Left cardiac atrium (tissue), 4 donors: ENCODE results near the gene FAM53B. TPM values are rescaled to one million over a fixed set of nuclear protein-coding genes. Genes with fewer than 3 reads are reported as not detected.
"Not testable (repeated sequence)": the region's sequence is repeated elsewhere in the genome, so short reads cannot be mapped to it uniquely, and the experiment has no call there.

Experiments
- ATAC-seq, 2 donors: fragments of 200-7000 bp; cut with Tn5 transposase; one replicate each; pipeline ENCODE4 v1.9.1; 2020; ENCODE audit warnings: mild to moderate bottlenecking in 2 of 2, moderate library complexity in 2 of 2
- DNase-seq: peaks from one replicate; pipeline ENCODE4 v3.0.0-alpha.2; 2020
- intact Hi-C, 2 donors: fragments of 100-400 bp; cut with DNase I; formaldehyde crosslinking; loops; one replicate each; pipeline versions ENCODE4 v1.14.1 to v1.15.1; 2022 to 2023
- total RNA-seq, 2 donors: library from RNA; stranded (reverse); fragmentation: NEBNext Ultra II Directional; extraction: Animal tissue kit (Norgen Biotek cat#: 25700); gene quantifications; one replicate each; pipeline ENCODE4 v1.2.1, GENCODE V29; 2021
- donor health status: DM: no; HTN: yes; CAD: no.
- donor health status: DM: no; HTN: yes; CAD: no; lungs with severe emphysema.
- donor health status: DM: yes; HTN: yes; CAD: no.
- donor health status: Dilated cardiomyopathy.

FAM53B gene
- total RNA-seq, 2 donors from 2014 or later, result 23.3 to 31.4 TPM

GRCh38 chr10:124593431-124593985 lies 150.7 kb downstream of the FAM53B start:
- intact Hi-C loops, result no loop called here
- peak; percentile 7 for DNase-seq

GRCh38 chr10:124592736-124593430 lies 151.3 kb downstream of the FAM53B start:
- DNase-seq, result peak; percentile 5
- ATAC-seq, result no peak
- intact Hi-C loops, result no loop called here

More at GRCh38 chr10:124593431-124593985, 150.7 kb downstream of the FAM53B start:
- ATAC-seq, result no peak

- ATAC-seq (no peak), DNase-seq (peak; percentile 6)
- intact Hi-C loops, result no loop called here
Measured at GRCh38 chr10:124592101-124592500, 152.1 kb downstream of the FAM53B start.

GRCh38 chr10:124591123-124591495 lies 153.1 kb downstream of the FAM53B start:
- intact Hi-C loops, result no loop called here
- peak; percentile 9 for DNase-seq
- ATAC-seq, result no peak

GRCh38 chr10:124590216-124591122 lies 153.7 kb downstream of the FAM53B start:
- DNase-seq, result peak; percentile 13
- intact Hi-C loops, result no loop called here

GRCh38 chr10:124589491-124590041 lies 154.6 kb downstream of the FAM53B start:
- DNase-seq (peak; percentile 33), ATAC-seq (peak; percentile 31 to 43)
- intact Hi-C loops, result no loop called here

More at GRCh38 chr10:124590216-124591122, 153.7 kb downstream of the FAM53B start:
- ATAC-seq, result no peak

- intact Hi-C loops, result no loop called here
- DNase-seq (peak; percentile 41), ATAC-seq (peak; percentile 87 to 91)
Measured at GRCh38 chr10:124588736-124589490, 155.3 kb downstream of the FAM53B start.

GRCh38 chr10:124588341-124588735 lies 155.8 kb downstream of the FAM53B start:
- DNase-seq, intact Hi-C loops: not testable (repeated sequence)

GRCh38 chr10:124587811-124588211 lies 156.4 kb downstream of the FAM53B start:
- intact Hi-C loops, result no loop called here
- ATAC-seq, result no peak
- DNase-seq, result peak; percentile 11

More at GRCh38 chr10:124588341-124588735, 155.8 kb downstream of the FAM53B start:
- ATAC-seq, result not testable (repeated sequence)

- no peak for DNase-seq
- intact Hi-C loops, result no loop called here
- ATAC-seq, result no peak
Measured at GRCh38 chr10:124586142-124586541, 158.0 kb downstream of the FAM53B start.

- intact Hi-C loops, result no loop called here
- ATAC-seq (no peak), DNase-seq (peak; percentile 23)
Measured at GRCh38 chr10:124579011-124579399, 165.2 kb downstream of the FAM53B start.

- DNase-seq, result peak; percentile 19
- intact Hi-C loops, result no loop called here
- ATAC-seq, result no peak
Measured at GRCh38 chr10:124578231-124579010, 165.8 kb downstream of the FAM53B start.

- DNase-seq, result no peak
- ATAC-seq, result no peak
- intact Hi-C loops, result no loop called here
Measured at GRCh38 chr10:124577651-124578050, 166.5 kb downstream of the FAM53B start.

GRCh38 chr10:124576526-124577420 lies 167.4 kb downstream of the FAM53B start:
- intact Hi-C loops, result no loop called here
- ATAC-seq, result no peak

GRCh38 chr10:124575107-124576035 lies 168.8 kb downstream of the FAM53B start:
- ATAC-seq (no peak), DNase-seq (peak; percentile 18)
- intact Hi-C loops, result no loop called here

More at GRCh38 chr10:124576526-124577420, 167.4 kb downstream of the FAM53B start:
- peak; percentile 17 for DNase-seq
